ENCODE data around the gene TRIM9.

The TRIM9 gene

DNA sequence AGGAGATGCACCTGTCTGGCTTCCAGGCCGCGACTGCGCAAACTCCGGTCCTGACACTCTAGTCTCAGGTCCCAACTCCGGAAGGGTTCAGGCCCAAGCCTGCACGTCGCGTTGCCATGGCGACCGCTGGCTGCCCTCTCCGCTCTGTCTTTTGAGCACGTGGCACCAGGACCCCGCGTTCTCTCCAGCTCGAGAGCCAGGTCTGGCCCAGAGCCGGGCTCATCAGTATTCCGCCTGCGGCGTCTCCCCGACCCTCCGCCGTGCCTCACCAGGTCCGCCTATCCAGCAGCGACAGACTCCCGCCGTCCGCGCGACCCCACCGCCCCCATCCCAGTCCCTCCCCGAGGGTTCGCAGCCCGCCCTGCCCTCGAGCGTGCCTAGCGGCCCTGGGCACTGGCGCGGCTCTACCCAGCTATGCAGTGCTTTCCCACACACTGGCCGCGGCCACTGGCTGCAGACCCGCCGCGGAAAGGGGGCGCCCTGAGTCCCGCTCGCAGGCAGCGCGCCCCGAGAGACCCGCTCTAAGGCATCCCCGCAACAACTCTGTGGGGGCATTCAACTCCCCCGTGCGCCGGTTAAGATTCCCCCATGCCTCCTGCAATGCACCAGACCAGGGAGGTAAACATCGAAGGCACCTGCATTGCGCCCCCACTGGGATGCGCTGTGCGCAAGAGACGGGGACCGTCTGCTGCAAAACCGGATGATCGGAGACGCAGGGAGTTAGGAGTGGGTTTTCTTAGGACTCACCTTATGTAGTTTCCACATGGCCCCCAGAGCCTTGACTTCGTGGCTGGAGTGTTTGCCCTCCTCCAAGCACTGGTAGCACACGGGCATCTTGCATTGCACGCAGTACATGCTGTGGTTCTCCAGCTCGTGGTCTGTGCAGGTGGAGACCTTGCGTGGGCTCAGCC is 1.3 kb downstream of the TRIM9 start:
- DNase-seq: no peak

DNA sequence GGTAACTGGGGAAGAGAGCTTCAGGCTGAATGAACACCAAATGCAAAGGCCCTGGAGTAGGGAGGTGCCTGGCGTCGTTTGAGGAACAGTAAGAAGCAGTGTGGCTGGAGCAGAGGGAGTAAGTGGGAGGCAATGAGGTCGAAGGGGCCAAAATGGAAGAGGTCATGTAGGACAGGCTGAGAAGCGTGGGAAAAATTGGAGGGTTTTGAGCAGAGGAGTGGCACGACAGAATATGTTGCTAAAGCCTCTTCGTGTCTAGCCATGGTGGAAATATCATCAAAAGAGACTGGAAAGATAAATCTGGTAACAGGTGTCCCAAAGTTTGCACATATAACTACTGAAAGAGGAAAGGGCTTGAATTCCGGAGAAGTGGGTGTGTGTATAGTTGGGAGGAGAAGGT is 1.9 kb downstream of the TRIM9 start:
- no peak for DNase-seq

DNA sequence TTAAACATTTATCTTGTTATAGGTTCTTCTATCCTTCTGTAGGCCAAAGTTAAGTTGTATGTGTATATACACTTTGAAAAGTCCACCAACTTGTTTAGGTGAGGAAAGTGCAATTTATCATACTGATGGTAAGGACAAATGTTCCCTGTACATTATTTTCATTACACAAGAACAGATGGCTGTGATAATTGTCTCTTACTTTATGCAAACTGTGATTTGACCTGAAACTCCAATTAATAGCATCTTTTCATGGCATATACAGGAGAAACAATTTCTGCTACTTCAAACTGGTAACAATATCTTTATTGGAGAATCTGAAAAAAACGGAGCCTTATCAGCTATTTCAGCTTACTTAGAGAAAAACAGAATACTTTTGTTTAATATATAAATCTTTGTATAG is 5.6 kb downstream of the TRIM9 start:
- DNase-seq: no peak

DNA sequence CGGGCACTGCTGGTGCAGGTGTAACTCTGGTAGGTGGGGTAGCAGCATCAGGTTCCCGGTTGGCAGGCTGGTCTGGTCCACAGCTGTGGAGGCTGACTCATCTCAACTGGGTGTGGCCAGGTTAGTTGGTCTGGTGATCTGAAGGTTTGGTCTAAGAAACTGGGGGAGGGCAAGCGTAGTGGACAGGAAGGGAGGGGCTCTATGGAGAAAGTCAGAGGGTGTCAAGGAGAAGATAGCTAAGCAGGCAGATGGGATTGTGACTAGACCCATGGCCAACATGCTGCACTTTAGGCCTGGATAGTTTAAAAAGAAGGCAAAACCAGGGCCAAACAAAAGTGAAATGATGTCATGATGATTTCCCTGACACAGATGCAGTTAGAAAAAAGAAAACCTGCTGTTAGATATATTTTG is 7.9 kb downstream of the TRIM9 start:
- DNase-seq: no peak

DNA sequence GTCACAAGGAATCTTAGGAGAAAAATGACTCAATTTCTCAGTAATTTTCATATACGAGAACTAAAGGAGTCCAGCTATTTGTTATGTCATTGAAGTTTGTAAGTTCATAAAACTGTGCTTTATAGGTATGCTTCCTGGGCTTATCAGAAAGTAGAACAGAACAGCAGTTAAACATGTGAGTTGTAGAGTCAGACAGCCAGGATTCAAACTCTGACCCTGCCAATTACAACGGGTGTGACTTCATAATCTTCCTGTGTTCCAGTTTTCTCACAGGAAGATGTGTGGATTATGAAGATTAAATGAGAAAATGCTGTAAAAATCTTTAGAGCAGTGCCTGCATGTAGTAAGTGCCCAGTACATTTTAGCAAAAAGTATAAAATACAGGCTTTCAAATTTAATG is 8.9 kb downstream of the TRIM9 start:
- no peak for DNase-seq

DNA sequence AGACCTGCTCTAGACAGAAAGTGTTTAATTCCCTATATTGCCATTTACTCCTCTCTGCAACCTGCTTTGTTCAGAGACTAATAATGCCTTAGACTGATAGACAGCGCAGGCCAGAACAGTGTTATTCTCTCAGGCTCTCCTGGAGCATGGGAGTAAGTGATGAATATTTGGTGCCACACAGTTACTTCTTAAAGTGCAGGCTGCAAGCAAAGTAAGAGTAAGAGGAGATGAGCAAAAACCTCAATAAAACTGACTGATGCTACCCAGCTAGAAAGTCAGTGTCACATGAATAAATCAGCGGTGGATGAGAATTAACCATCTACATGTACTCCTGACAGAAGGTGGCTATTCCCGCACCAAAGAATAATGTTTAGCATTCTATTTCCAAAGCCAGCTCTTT is 9.9 kb downstream of the TRIM9 start:
- DNase-seq: no peak

DNA sequence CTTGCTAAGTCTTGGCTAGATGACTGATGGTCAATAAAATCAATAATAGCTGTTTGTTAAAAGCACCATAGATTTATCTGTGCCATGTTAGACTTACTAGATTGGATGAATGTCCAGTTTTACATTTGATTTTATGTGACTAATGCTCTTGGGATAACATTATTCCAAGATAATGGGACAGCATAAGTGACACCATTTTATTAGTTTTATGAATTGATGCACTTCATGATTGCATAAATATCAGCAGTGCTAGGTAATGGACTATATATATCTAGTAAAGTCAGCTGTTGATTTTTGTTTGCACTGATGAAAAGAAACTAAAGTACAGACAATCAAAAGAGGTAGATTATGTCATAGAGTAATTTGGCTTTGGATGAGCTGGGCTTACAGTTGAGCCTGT is 10.4 kb downstream of the TRIM9 start:
- DNase-seq: no peak

DNA sequence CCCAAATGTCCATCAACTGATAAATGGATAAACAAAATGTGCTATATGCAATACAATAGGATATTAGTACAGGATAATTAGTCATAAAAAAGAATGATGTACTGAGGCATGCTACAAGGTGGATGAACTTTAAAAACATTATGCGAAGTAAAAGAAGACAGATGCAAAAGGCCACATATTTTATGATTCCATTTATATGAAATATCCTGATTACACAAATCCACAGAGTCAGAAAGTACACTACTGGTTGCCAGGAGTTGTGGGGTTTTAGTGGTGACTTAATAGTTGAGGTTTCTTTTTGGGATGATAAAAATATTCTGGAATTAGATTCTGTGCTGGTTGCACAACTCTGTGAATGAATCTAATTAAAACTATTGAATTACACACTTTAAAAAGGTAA is 12.6 kb downstream of the TRIM9 start:
- no peak for DNase-seq

- DNase-seq: no peak
These were observed 13.2 kb downstream of the TRIM9 start for GRCh38 chr14:51081712-51082111.

GRCh38 chr14:51081209-51081608 is 13.7 kb downstream of the TRIM9 start:
- no peak for DNase-seq

DNA sequence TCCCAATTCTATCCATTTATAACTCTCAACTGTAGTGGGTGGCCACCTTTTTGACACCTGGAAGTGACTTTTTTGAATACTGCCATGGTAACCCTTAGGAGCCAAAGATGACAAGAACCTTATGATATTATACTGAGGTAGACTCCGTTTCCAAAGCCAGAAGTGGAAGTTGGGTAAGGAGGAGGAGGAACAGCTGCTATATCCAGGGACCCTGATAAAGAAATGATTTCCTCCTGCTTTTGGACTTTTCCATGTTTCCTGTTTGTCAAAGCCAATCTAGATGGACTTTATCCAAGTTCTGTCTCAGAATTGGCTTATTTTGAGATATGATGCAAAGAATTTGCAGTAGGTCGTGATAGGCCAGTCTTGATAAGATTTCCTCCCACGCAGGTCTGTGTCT is 14.3 kb downstream of the TRIM9 start:
- no peak for DNase-seq

DNA sequence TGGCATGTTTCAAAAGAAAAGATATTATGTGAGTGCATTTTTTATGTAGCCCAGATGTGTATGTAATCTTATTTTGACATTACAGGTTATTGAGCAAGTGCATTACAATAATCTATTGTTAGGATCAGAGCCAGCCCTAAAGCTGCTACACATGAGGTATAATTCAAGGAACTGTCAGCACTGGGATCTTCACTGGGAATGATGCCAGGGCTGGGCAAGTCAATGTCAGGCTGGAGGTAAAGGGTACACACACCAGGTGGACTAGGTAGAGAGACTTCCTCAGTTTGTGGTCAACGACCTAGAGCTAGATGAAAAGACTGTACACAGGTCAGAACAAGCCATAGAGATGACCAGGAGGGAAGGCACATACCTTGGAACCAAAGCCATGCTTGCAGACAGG is 15.4 kb downstream of the TRIM9 start:
- no peak for DNase-seq

DNA sequence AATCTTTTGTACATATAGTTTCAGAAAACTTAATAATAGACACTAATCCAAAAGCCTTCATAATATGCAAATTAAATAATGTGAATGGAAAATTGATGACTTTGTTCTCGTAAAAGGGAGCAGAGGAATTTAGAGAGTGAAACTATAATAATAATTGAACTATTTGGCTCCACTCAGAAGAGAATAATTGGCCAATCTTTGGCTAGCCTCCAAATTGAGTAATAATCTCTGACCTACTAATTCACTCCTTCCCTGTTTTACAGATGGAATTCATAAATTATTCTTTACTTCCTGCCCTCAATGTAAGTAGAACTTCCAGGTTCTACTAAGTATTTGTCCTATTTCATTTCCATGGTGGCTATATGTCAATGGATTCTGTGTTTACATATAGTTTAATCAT is 15.8 kb downstream of the TRIM9 start:
- no peak for DNase-seq

- no peak for DNase-seq
These were observed 20.1 kb downstream of the TRIM9 start for GRCh38 chr14:51074701-51075385.

DNA sequence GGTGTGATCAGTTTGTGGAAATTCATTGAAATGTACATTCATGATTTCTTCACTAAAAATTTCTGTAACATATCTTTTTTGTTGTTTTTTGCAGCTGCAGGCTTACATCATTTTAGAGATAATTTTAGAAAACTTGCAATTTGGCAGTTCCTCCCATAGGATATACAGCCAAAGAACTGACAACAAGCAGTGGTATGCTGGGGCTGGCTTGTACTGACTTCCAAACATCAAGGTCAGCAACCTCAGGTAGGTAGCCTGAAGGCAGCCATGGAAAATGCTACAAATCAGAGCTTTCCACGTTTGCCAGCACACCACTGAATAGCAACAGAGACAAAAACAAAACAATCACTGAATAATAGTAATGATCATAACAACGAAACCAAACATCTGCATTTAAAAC is 21.2 kb downstream of the TRIM9 start:
- DNase-seq: no peak

DNA sequence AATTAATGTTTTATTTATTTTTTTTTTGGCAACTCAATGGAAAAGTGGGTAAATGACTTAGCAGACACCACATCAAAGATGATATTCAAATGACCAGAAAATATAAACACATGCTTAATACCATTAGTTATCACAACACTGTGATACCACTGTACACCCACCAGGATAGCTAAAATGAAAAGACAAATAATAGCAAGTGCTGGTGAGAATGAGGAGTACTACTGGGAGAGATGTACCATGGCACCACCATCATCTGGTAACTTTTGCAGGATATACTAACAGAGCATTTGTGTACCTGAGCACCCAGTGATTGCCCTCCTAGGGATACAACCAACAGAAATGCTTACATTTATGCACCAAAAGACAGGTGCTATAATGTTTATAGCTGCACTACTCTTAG is 21.9 kb downstream of the TRIM9 start:
- DNase-seq: no peak

GRCh38 chr14:51071857-51072256 is 23.0 kb downstream of the TRIM9 start:
- no peak for DNase-seq

DNA sequence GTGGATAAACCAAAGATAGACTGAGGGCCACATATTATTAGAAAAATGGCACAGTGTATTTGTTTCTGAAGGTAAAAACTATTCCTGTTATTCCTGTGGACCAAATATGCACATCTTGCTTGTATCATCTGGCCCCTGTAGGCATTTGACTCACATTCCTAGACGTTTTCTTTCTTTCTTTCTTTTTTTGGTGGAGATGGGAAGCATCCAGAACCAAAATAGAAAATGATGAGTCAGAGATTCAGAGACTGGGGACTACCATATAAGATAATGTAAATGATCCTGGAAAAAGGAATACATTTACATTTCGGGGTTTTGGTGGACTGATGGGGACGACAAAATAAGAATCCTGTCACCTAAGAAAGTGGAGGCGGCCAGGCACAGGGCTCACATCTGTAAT is 24.2 kb downstream of the TRIM9 start:
- no peak for DNase-seq

DNA sequence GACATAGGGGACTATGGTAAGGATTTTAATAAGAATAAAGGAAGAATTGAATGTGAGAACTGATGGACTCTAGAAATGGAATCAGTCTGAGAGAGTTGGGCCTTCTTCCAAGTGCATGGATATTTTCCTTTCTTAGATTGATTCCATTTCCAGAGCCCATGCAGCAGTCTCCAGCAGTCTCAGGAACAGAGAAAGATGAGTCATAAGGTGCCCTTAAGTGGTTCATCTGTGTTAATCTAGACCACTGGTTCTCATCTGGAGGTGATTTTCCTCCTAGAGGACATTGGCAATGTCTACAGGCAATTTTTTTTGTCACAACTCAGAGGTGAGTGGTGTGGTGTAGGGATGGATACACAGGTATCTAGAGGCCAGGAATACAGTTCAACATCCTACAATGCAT is 25.9 kb downstream of the TRIM9 start:
- DNase-seq: no peak

- DNase-seq: no peak
These were observed 26.6 kb downstream of the TRIM9 start for GRCh38 chr14:51068268-51068667.

DNA sequence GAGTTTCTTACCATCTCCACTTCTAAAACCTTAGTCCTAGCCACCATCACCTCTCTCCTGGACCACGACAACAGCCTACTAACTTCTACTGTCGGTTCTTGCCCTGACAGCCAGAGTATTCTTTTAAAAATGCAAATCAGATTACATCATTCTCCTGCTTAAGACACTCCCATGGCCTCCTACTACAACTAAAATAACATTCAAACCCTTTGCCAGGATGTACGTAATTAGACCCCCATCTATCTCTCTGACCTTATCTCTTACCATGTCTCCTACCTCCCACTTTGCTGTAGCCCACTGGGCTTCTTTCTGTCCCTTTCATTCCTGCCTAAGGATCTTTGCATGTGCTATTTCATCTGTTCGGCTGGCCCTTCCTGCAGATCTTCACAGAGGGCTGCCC is 27.6 kb downstream of the TRIM9 start:
- DNase-seq: no peak

GRCh38 chr14:51066576-51066975 is 28.3 kb downstream of the TRIM9 start:
- no peak for DNase-seq

GRCh38 chr14:51059032-51059431 is 35.9 kb downstream of the TRIM9 start:
- DNase-seq: no peak

- no peak for DNase-seq
These were observed 36.5 kb downstream of the TRIM9 start for GRCh38 chr14:51058382-51058781.

- DNase-seq: no peak
These were observed 38.5 kb downstream of the TRIM9 start for GRCh38 chr14:51056421-51056820.

All from GDM1 (cell line).